CD4-positive, alpha-beta T cell (primary cell): ENCODE measurements around the gene RTN4RL1. TPM values are rescaled to one million over a fixed set of nuclear protein-coding genes. Genes with fewer than 3 reads are reported as not detected.
A peak's percentile ranks its signal among the peaks of the same experiment; 100 is the strongest.

Experiments
- ATAC-seq: fragments of 200-7000 bp; cut with Tn5 transposase; one replicate; pipeline ENCODE4 v1.10.0; 2022; ENCODE audit warnings: mild to moderate bottlenecking; ENCODE audit not compliant: poor library complexity
- CTCF ChIA-PET: fragments of 350-600 bp; sonication (Branson Sonifier 250); formaldehyde crosslinking; loops from one replicate; lab custom pipeline; 2021; ENCODE audit warnings: antibody characterized with exemption, inconsistent platforms; lab: Charles Lee
- POLR2A ChIA-PET: fragments of 350-600 bp; sonication (Branson Sonifier 250); formaldehyde crosslinking; loops from one replicate; lab custom pipeline; 2021; ENCODE audit warnings: antibody characterized with exemption, inconsistent platforms; lab: Charles Lee
- DNase-seq, 14 experiments: peaks; one replicate each; pipeline ENCODE4 v3.0.0-alpha.2; 2013 to 2020; ENCODE audit warnings: mixed read lengths in 2 of 14
- H3K27ac ChIP-seq, 2 donors: one replicate each; pipeline versions ENCODE4 v1.5.1 to v1.7.0; 2013; ENCODE audit warnings: low read length in 2 of 2, low read depth in 1 of 2, mild to moderate bottlenecking in 1 of 2
- H3K27me3 ChIP-seq, 2 experiments: 1 replicate in 1 of 2; 2 replicates in 1 of 2; pipeline versions ENCODE4 v1.6.1 to v1.7.0; 2013; ENCODE audit warnings: low read length in 2 of 2, control low read depth in 1 of 2, mild to moderate bottlenecking in 1 of 2, moderate library complexity in 1 of 2; ENCODE audit not compliant: insufficient read depth in 2 of 2, control insufficient read depth in 1 of 2
- H3K36me3 ChIP-seq: one replicate; pipeline ENCODE4 v1.6.1; 2013; ENCODE audit warnings: low read length, control low read depth; ENCODE audit not compliant: insufficient read depth
- H3K4me1 ChIP-seq: one replicate; pipeline ENCODE4 v1.6.1; 2013; ENCODE audit warnings: low read length, control low read depth; ENCODE audit not compliant: insufficient read depth
- H3K4me3 ChIP-seq: one replicate; pipeline ENCODE4 v1.5.1; 2013; ENCODE audit warnings: mild to moderate bottlenecking, low read length, moderate library complexity
- H3K9me3 ChIP-seq, 2 experiments: 1 replicate in 1 of 2; 2 replicates in 1 of 2; pipeline versions ENCODE4 v1.6.1 to v1.7.0; 2013; ENCODE audit warnings: low read length in 2 of 2, mild to moderate bottlenecking in 2 of 2, control low read depth in 1 of 2, moderate library complexity in 1 of 2; ENCODE audit not compliant: control insufficient read depth in 1 of 2, insufficient read depth in 1 of 2
- H3K27ac Mint-ChIP-seq: one replicate; pipeline ENCODE4 v1.8.0; 2020; ENCODE audit warnings: mixed read lengths
- H3K27me3 Mint-ChIP-seq: one replicate; pipeline ENCODE4 v1.8.0; 2021; ENCODE audit warnings: mixed read lengths
- H3K36me3 Mint-ChIP-seq: one replicate; pipeline ENCODE4 v1.8.0; 2021; ENCODE audit warnings: low read depth, mixed read lengths
- H3K4me1 Mint-ChIP-seq: one replicate; pipeline ENCODE4 v1.8.0; 2021; ENCODE audit warnings: low read depth, mixed read lengths
- H3K4me3 Mint-ChIP-seq: one replicate; pipeline ENCODE4 v1.8.0; 2020; ENCODE audit warnings: mild to moderate bottlenecking, mixed read lengths
- H3K9me3 Mint-ChIP-seq: one replicate; pipeline ENCODE4 v1.8.0; 2020; ENCODE audit warnings: mixed read lengths
- CTCF ChIP-seq: fragments of 200-600 bp; IDR thresholded peaks from one replicate; pipeline ENCODE4 v1.8.0; 2022; ENCODE audit warnings: antibody characterized with exemption, mild to moderate bottlenecking
- intact Hi-C, 2 experiments: fragments of 100-400 bp; cut with DNase I in 1 of 2; cut with micrococcal nuclease in 1 of 2; formaldehyde crosslinking; loops; one replicate each; pipeline versions ENCODE4 v1.15.1 to v1.9.0; 2023 to 2025; cut with DNase I, micrococcal nuclease
- total RNA-seq, 174 experiments: library from RNA in 2 of 174; stranded (reverse) in 2 of 174; gene quantifications; one replicate each; pipeline ENCODE4 v1.2.3 and lab custom pipeline; 2021 to 2026

The RTN4RL1 gene
- total RNA-seq, 2 experiments from 2014 or later, result 0.06 to 0.11 TPM

DNA sequence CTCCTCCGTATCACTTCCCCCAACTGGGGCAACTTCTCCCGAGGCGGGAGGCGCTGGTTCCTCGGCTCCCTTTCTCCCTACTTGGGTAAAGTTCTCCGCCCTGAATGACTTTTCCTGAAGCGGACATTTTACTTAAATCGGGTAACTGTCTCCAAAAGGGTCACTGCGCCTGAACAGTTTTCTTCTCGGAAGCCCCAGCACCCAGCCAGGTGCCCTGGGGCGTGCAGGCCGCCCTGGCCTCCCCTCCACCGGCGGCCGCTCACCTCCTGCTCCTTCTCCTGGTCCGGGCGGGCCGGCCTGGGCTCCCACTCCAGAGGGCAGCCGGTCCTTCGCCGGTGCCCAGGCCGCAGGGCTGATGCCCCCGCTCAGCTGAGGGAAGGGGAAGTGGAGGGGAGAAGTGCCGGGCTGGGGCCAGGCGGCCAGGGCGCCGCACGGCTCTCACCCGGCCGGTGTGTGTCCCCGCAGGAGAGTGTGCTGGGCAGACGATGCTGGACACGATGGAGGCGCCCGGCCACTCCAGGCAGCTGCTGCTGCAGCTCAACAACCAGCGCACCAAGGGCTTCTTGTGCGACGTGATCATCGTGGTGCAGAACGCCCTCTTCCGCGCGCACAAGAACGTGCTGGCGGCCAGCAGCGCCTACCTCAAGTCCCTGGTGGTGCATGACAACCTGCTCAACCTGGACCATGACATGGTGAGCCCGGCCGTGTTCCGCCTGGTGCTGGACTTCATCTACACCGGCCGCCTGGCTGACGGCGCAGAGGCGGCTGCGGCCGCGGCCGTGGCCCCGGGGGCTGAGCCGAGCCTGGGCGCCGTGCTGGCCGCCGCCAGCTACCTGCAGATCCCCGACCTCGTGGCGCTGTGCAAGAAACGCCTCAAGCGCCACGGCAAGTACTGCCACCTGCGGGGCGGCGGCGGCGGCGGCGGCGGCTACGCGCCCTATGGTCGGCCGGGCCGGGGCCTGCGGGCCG lies 31.4 kb upstream of the RTN4RL1 start:
- peaks cover 68% of the 10 kb centered on the region for H3K4me1 ChIP-seq
- H3K9me3 ChIP-seq, result peaks cover 0 to 6% of the 10 kb centered on the region in 2 experiments
- H3K36me3 ChIP-seq, result peaks cover 10% of the 10 kb centered on the region
- TF ChIP-seq CTCF, result peak; percentile 35
- H3K27me3 ChIP-seq, result peaks cover 4 to 6% of the 10 kb centered on the region in 2 experiments
- ChIA-PET CTCF (interaction anchor here (1.0 to 7.3 kb wide), 13 partner anchors 13 to 282 kb away, joined by 3 to 83 read pairs (median 4); partner anchors contain the start of genes SGSM2 and TSR1), POLR2A (interaction anchor here (0.6 to 4.9 kb wide), 15 partner anchors 25 to 388 kb away, joined by 3 to 61 read pairs (median 5); partner anchors contain the start of genes RTN4RL1, SMG6 and SRR)
- peak overlapping the region; percentile 28 for H3K4me3 ChIP-seq
- H3K27ac ChIP-seq, result no peak overlapping the region
- DNase-seq (peak; percentile 36 to 85 (median 52)), ATAC-seq (peak; percentile 22)
- Mint-ChIP-seq H3K27ac (peak overlapping the region; percentile 61), H3K27me3 (peaks cover 25% of the 10 kb centered on the region), H3K36me3 (peaks cover 15% of the 10 kb centered on the region), H3K9me3 (no peaks in the 10 kb centered on the region), H3K4me3 (peak overlapping the region; percentile 77), H3K4me1 (peaks cover 45% of the 10 kb centered on the region)
- intact Hi-C loops, result loop anchor here in 1 of 2 experiments (5.0 to 10.0 kb wide), 3 partner anchors 98 to 211 kb away; no protein-coding TSS in a partner anchor

GRCh38 chr17:2055292-2056205 lies 30.4 kb upstream of the RTN4RL1 start:
- H3K27ac Mint-ChIP-seq, result no peak overlapping the region
- H3K27me3 Mint-ChIP-seq, result peaks cover 21% of the 10 kb centered on the region
- Histone ChIP-seq H3K4me1 (peaks cover 77% of the 10 kb centered on the region), H3K27me3 (peaks cover 4 to 6% of the 10 kb centered on the region in 2 experiments), H3K27ac (no peak overlapping the region), H3K36me3 (peaks cover 1% of the 10 kb centered on the region), H3K4me3 (peak overlapping the region; percentile 28), H3K9me3 (peaks cover 0 to 6% of the 10 kb centered on the region in 2 experiments)
- ATAC-seq, result no peak
- POLR2A ChIA-PET, result interaction anchor here (0.6 to 4.9 kb wide), 13 partner anchors 14 to 342 kb away, joined by 3 to 61 read pairs (median 6); partner anchors contain the start of genes OVCA2, RTN4RL1 and TSR1
- peaks cover 6% of the 10 kb centered on the region for H3K36me3 Mint-ChIP-seq
- H3K4me1 Mint-ChIP-seq, result peaks cover 44% of the 10 kb centered on the region
- DNase-seq, result peak in 8 of 14 experiments; percentile 33 to 74 (median 54)
- intact Hi-C loops, result loop anchor here (1.0 to 10.0 kb wide), 6 partner anchors 99 to 297 kb away; no protein-coding TSS in a partner anchor
- TF ChIP-seq CTCF, result no peak
- H3K9me3 Mint-ChIP-seq, result no peaks in the 10 kb centered on the region
- H3K4me3 Mint-ChIP-seq, result no peak overlapping the region
- CTCF ChIA-PET, result interaction anchor here (0.5 to 7.3 kb wide), 20 partner anchors 8 to 346 kb away, joined by 3 to 83 read pairs (median 4); partner anchors contain the start of genes OVCA2, RTN4RL1, SGSM2 and TSR1
